ENCODE measurements around the gene SESN1. TPM values are rescaled to one million over a fixed set of nuclear protein-coding genes. Genes with fewer than 3 reads are reported as not detected.

SESN1 gene
- total RNA-seq, 1 experiment from 2014 or later = 30.4 TPM

DNA sequence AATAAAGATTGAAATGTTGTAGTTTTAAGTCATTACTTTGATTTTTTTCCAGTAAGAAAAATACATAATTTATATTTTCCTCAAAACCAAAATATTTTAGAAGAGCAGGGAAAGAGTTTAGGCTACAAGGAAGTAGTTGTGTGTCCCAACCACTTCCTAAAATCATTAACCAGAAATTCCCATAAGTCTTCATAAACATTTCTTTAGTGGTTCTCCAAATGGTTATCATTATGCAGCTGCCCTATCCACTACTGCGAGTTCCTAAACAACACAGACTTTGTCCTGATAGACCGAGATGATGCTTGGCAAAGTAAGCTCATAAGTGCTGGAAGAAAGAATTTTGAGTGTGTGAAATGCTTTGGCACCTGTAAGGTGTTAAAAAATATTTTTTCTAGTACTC is 152.8 kb downstream of the SESN1 start:
- DNase-seq (ENCODE audit: low read depth) = no peak

DNA sequence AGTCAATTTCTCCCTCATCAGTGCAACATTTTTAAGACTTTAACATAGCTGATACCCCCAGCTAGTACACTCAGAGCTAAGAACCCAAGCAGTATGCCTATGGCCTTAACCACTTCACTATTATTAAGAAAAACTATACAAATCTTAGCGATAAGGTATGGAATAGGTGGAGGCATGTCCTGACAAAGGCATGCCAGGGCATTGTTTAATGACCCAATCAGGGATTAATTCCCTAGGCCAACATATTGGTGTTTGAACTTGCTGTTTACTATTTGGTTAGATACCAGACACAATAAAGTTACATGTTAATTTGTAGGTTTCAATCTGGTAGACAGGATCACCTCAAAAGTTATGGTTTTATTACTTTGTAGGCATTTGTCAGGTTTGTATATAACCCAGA is 153.4 kb downstream of the SESN1 start:
- no peak for DNase-seq (ENCODE audit: low read depth)

DNA sequence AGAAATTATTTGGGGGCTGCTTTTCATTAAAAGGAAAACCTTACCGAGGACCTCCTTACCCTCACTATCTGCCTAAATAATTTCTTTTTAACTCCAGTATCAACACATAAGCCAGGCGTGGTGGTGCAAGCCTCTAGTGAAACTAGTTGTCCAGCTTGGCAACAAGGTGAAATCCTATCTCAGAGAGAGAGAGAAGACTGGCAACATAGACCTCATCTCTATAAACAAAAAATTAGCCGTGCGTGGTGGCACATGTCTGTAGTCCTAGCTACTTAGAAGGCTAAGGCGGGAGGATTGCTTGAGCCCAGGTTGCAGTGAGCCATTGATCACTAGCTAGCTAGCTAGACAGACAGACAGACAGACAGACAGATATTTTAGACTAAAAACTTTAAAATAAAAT is 153.9 kb downstream of the SESN1 start:
- no peak for DNase-seq (ENCODE audit: low read depth)

DNA sequence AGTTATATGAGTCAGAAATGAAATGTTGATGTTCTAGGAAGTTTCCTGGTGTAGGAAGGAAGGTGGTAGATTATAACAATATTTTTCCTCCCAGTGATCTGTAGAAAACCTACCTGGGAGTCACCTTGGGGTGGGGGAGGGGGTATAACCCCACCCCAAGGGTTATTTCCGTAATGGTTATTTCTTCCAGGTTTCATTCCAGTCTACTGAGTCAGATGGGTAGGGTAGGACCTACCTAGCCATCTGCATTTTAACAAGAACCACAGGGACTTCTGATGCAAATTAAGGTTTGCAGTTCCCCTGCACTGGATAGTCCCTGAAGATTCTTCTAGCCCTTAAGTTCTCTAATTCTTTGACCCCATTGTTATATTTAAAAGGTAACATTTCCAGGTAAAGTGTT is 157.5 kb downstream of the SESN1 start:
- no peak for DNase-seq (ENCODE audit: low read depth)

Other genes with a start within 250 kb of the SESN1 start
- gene ARMC2, start 246.4 kb downstream of the SESN1 start, total RNA-seq (2014; rRNA removed) = 1.4 and 1.5 TPM in 2 replicates
- gene CEP57L1, start 661 bp upstream of the SESN1 start, total RNA-seq (2014; rRNA removed) = 31.7 and 44.6 TPM in 2 replicates